H1 (cell line): Measurements from ENCODE around the gene PPIF. TPM values are rescaled to one million over a fixed set of nuclear protein-coding genes. Genes with fewer than 3 reads are reported as not detected.
A peak's percentile ranks its signal among the peaks of the same experiment; 100 is the strongest.

Source experiments
- CTCF ChIA-PET: fragments of 300-600 bp; sonication (Branson Sonifier 250); formaldehyde crosslinking; loops from one replicate; lab custom pipeline; 2021; ENCODE audit not compliant: partially characterized antibody; lab: Charles Lee
- POLR2A ChIA-PET: fragments of 300-600 bp; sonication (Branson Sonifier 250); formaldehyde crosslinking; loops from one replicate; lab custom pipeline; 2021; ENCODE audit warnings: inconsistent platforms; ENCODE audit not compliant: partially characterized antibody; lab: Charles Lee
- DNase-seq, 2 experiments: peaks; one replicate each; pipeline versions ENCODE4 v3.0.0 to v3.0.0-alpha.2; 2010 to 2022; ENCODE audit warnings: low spot score in 2 of 2, low read depth in 1 of 2, mixed read lengths in 1 of 2
- FAIRE-seq: peaks from 2 replicates; lab custom pipeline; 2011; peaks lifted over from hg19 to GRCh38; lab: Jason Lieb, UNC
- H2AFZ ChIP-seq: 2 replicates; pipeline ENCODE4 v1.8.1; 2012; ENCODE audit warnings: low read length, inconsistent platforms
- H2AK5ac ChIP-seq: 2 replicates; pipeline ENCODE4 v1.6.1; 2013; ENCODE audit warnings: low read depth, low read length
- H2BK120ac ChIP-seq: replicated peaks from 2 replicates; pipeline ENCODE3; 2013; ENCODE audit warnings: low read depth, low read length, inconsistent platforms
- H2BK12ac ChIP-seq: 2 replicates; pipeline ENCODE4 v1.6.1; 2013; ENCODE audit warnings: low read depth, low read length
- H2BK15ac ChIP-seq: 2 replicates; pipeline ENCODE4 v1.6.1; 2013; ENCODE audit warnings: low read length
- H2BK20ac ChIP-seq: 2 replicates; pipeline ENCODE4 v1.6.1; 2013; ENCODE audit warnings: low read length
- H2BK5ac ChIP-seq: 2 replicates; pipeline ENCODE4 v1.6.1; 2013; ENCODE audit warnings: low read depth, low read length
- H3K14ac ChIP-seq: 2 replicates; pipeline ENCODE4 v1.6.1; 2013; ENCODE audit warnings: inconsistent platforms; ENCODE audit not compliant: insufficient read length
- H3K18ac ChIP-seq: 2 replicates; pipeline ENCODE4 v1.6.1; 2013; ENCODE audit warnings: low read length; ENCODE audit errors: extremely low read depth
- H3K23ac ChIP-seq: 2 replicates; pipeline ENCODE4 v1.6.1; 2013; ENCODE audit warnings: inconsistent platforms; ENCODE audit not compliant: insufficient read length
- H3K23me2 ChIP-seq: 2 replicates; pipeline ENCODE4 v1.6.1; 2013; ENCODE audit warnings: low read depth, low read length
- H3K27ac ChIP-seq: 2 replicates; pipeline ENCODE4 v1.6.1; 2011; ENCODE audit warnings: low read depth, low read length, inconsistent platforms
- H3K27me3 ChIP-seq, 4 experiments: replicated peaks in 1 of 4; 1 replicate in 1 of 4; 2 replicates in 3 of 4; pipeline versions ENCODE4 v1.6.1 to v1.8.1; 2011 to 2013; ENCODE audit warnings: low read length in 3 of 4, mild to moderate bottlenecking in 3 of 4, inconsistent platforms in 2 of 4, mixed read lengths in 2 of 4, moderate library complexity in 1 of 4; ENCODE audit not compliant: control insufficient read depth in 3 of 4, insufficient read depth in 3 of 4; ENCODE audit errors: extremely low read depth in 1 of 4
- H3K36me3 ChIP-seq, 4 experiments: 2 replicates each; pipeline versions ENCODE4 v1.6.1 to v1.8.1; 2011 to 2013; ENCODE audit warnings: mild to moderate bottlenecking in 4 of 4, low read length in 3 of 4, moderate library complexity in 2 of 4, control low read depth in 1 of 4, inconsistent platforms in 1 of 4; ENCODE audit not compliant: insufficient read depth in 4 of 4, control insufficient read depth in 2 of 4
- H3K4ac ChIP-seq: replicated peaks from 2 replicates; pipeline ENCODE3; 2013; ENCODE audit warnings: low read length, low read depth, mixed read lengths, inconsistent platforms; ENCODE audit not compliant: insufficient read length
- H3K4me1 ChIP-seq, 4 experiments: replicated peaks in 1 of 4; 1 replicate in 1 of 4; 2 replicates in 3 of 4; pipeline versions ENCODE4 v1.6.1 to v1.8.1; 2011 to 2013; ENCODE audit warnings: low read length in 3 of 4, inconsistent platforms in 2 of 4, mixed read lengths in 1 of 4; ENCODE audit not compliant: insufficient read depth in 4 of 4, control insufficient read depth in 3 of 4
- H3K4me2 ChIP-seq, 2 experiments: 2 replicates each; pipeline versions ENCODE4 v1.6.1 to v1.8.1; 2011 to 2013; ENCODE audit warnings: low read depth in 2 of 2, low read length in 2 of 2, control low read depth in 1 of 2, inconsistent platforms in 1 of 2, mild to moderate bottlenecking in 1 of 2; ENCODE audit not compliant: insufficient read depth in 1 of 2
- H3K4me3 ChIP-seq, 4 experiments: fragments of 200-600, 300-600 bp in 1 of 4; sonication (generic), shearing (Covaris generic), sonication (Bioruptor Twin) in 1 of 4; 2 replicates each; pipeline versions ENCODE4 v1.5.1 to v1.8.1; 2011 to 2016; ENCODE audit warnings: low read length in 4 of 4, low read depth in 3 of 4, control low read depth in 2 of 4, inconsistent platforms in 2 of 4, mild to moderate bottlenecking in 2 of 4, mixed read lengths in 1 of 4, moderate library complexity in 1 of 4; ENCODE audit not compliant: insufficient read depth in 2 of 4; ENCODE audit errors: extremely low read depth in 1 of 4
- H3K56ac ChIP-seq: replicated peaks from 2 replicates; pipeline ENCODE3; 2013; ENCODE audit warnings: low read depth, mild to moderate bottlenecking, mixed read lengths, low read length, inconsistent platforms; ENCODE audit not compliant: insufficient read length
- H3K79me1 ChIP-seq: 2 replicates; pipeline ENCODE4 v1.6.1; 2013; ENCODE audit warnings: low read depth, low read length, control low read depth
- H3K79me2 ChIP-seq, 2 experiments: 2 replicates each; pipeline versions ENCODE4 v1.6.1 to v1.8.1; 2012 to 2013; ENCODE audit warnings: low read length in 2 of 2, mild to moderate bottlenecking in 2 of 2, inconsistent platforms in 1 of 2; ENCODE audit not compliant: insufficient read depth in 2 of 2, control insufficient read depth in 1 of 2
- H3K9ac ChIP-seq, 4 experiments: replicated peaks in 1 of 4; 1 replicate in 1 of 4; 2 replicates in 3 of 4; pipeline versions ENCODE4 v1.6.1 to v1.8.1; 2011 to 2013; ENCODE audit warnings: low read depth in 3 of 4, low read length in 3 of 4, control low read depth in 2 of 4, mild to moderate bottlenecking in 2 of 4, moderate library complexity in 2 of 4, inconsistent platforms in 1 of 4; ENCODE audit errors: extremely low read depth in 1 of 4
- H3K9me3 ChIP-seq, 2 experiments: 2 replicates each; pipeline versions ENCODE4 v1.6.1 to v1.8.1; 2012 to 2013; ENCODE audit warnings: mild to moderate bottlenecking in 2 of 2, moderate library complexity in 2 of 2, control low read depth in 1 of 2, inconsistent platforms in 1 of 2, low read depth in 1 of 2, low read length in 1 of 2, mixed read lengths in 1 of 2; ENCODE audit not compliant: insufficient read depth in 2 of 2
- H4K20me1 ChIP-seq, 2 experiments: replicated peaks in 1 of 2; 2 replicates each; pipeline versions ENCODE3 to v1.8.1; 2011 to 2013; ENCODE audit warnings: inconsistent platforms in 2 of 2, low read length in 2 of 2, mild to moderate bottlenecking in 1 of 2; ENCODE audit not compliant: insufficient read depth in 2 of 2, control insufficient read depth in 1 of 2
- H4K5ac ChIP-seq: 2 replicates; pipeline ENCODE4 v1.6.1; 2013; ENCODE audit warnings: low read length, low read depth, mixed read lengths, inconsistent platforms; ENCODE audit not compliant: insufficient read length
- H4K8ac ChIP-seq: 2 replicates; pipeline ENCODE4 v1.8.0; 2013; ENCODE audit warnings: mild to moderate bottlenecking, moderate library complexity, low read length, inconsistent platforms; ENCODE audit not compliant: insufficient read depth; ENCODE audit errors: extremely low read depth
- H4K91ac ChIP-seq: replicated peaks from 2 replicates; pipeline ENCODE3; 2013; ENCODE audit warnings: low read length, mixed read lengths, inconsistent platforms; ENCODE audit not compliant: insufficient read length
- FOSL1 ChIP-seq: IDR thresholded peaks from 2 replicates; pipeline ENCODE4 v1.6.1; 2011; ENCODE audit warnings: mild to moderate bottlenecking, low read depth, low read length, moderate library complexity; ENCODE audit not compliant: insufficient read depth
- KDM5A ChIP-seq: fragments of 200-600 bp; IDR thresholded peaks from 2 replicates; pipeline ENCODE4 v1.7.1; 2012; ENCODE audit warnings: mild to moderate bottlenecking, low read length, inconsistent platforms, mixed read lengths
- MAFK ChIP-seq: IDR thresholded peaks from 2 replicates; pipeline ENCODE4 v1.6.1; 2012; ENCODE audit warnings: low read depth, mild to moderate bottlenecking, improper control_type of control experiment, low read length
- NANOG ChIP-seq: IDR thresholded peaks from 2 replicates; pipeline ENCODE4 v1.6.1; 2011; ENCODE audit warnings: low read length, low read depth, mild to moderate bottlenecking, inconsistent platforms; ENCODE audit not compliant: insufficient read depth, poor library complexity, severe bottlenecking
- POLR2AphosphoS5 ChIP-seq: IDR thresholded peaks from 2 replicates; pipeline ENCODE4 v1.6.1; 2011; ENCODE audit warnings: low read depth, low read length
- RAD21 ChIP-seq, 2 experiments: IDR thresholded peaks in 1 of 2; conservative IDR thresholded peaks in 1 of 2; 2 replicates each; pipeline ENCODE4 v1.6.1; 2011; ENCODE audit warnings: low read depth in 2 of 2, low read length in 2 of 2, improper control_type of control experiment in 1 of 2, inconsistent platforms in 1 of 2, mild to moderate bottlenecking in 1 of 2, moderate library complexity in 1 of 2
- RNF2 ChIP-seq: fragments of 200-900, 300-1000 bp; sonication (generic); IDR thresholded peaks from 2 replicates; pipeline ENCODE4 v1.7.1; 2016; ENCODE audit warnings: borderline replicate concordance, low read depth, mild to moderate bottlenecking, antibody characterized with exemption, low read length; ENCODE audit not compliant: poor library complexity, severe bottlenecking; ENCODE audit errors: missing control alignments
- SIX5 ChIP-seq: IDR thresholded peaks from 2 replicates; pipeline ENCODE4 v1.6.1; 2011; ENCODE audit warnings: mild to moderate bottlenecking, low read depth, low read length
- SUZ12 ChIP-seq: fragments of 200-600 bp; sonication (generic); IDR thresholded peaks from 2 replicates; pipeline ENCODE4 v1.6.1; 2012; ENCODE audit warnings: mild to moderate bottlenecking, inconsistent platforms, low read length, moderate library complexity, mixed read lengths
- TCF12 ChIP-seq: IDR thresholded peaks from 2 replicates; pipeline ENCODE4 v1.6.1; 2011; ENCODE audit warnings: low read depth, mild to moderate bottlenecking, low read length
- YY1 ChIP-seq: IDR thresholded peaks from 2 replicates; pipeline ENCODE4 v1.6.1; 2011; ENCODE audit warnings: low read depth, mild to moderate bottlenecking, low read length
- ZNF274 ChIP-seq: IDR thresholded peaks from 2 replicates; pipeline ENCODE4 v1.7.0; 2012; ENCODE audit warnings: low read length, borderline replicate concordance; ENCODE audit errors: extremely low read depth
- WGBS, 2 experiments: shearing (Covaris generic) in 1 of 2; methylation state at CpG; one replicate each; pipeline versions ENCODE4 v1.1.6 to v1.1.7; 2013 to 2015; ENCODE audit warnings: low lambda C conversion rate in 2 of 2, mixed read lengths in 2 of 2, inconsistent platforms in 1 of 2, low coverage in 1 of 2, missing lambda C conversion rate in 1 of 2; ENCODE audit not compliant: insufficient replicate concordance in 2 of 2, insufficient coverage in 1 of 2, insufficient read length in 1 of 2; ENCODE audit errors: extremely low coverage in 1 of 2, missing lambda C conversion rate in 1 of 2; 5-methylcytosine and 5-hydroxymethylcytosine counted together
- polyA plus RNA-seq, 7 experiments: library from polyadenylated mRNA; depleted of rRNA in 3 of 7; stranded (reverse) in 5 of 7; unstranded in 2 of 7; fragments of >200 nt in 5 of 7; fragments of 200-250 nt in 2 of 7; gene quantifications; 1 replicate in 5 of 7; 2 replicates in 1 of 7; 4 replicates in 1 of 7; pipeline versions ENCODE4 v1.2.1 to v1.2.3, GENCODE V29; 2011 to 2013; ENCODE audit warnings: missing spikeins in 2 of 7, mixed read lengths in 2 of 7
- total RNA-seq: library from RNA; stranded (reverse); fragmentation: NEBNext Ultra II Directional; extraction: Animal tissue kit (Norgen Biotek cat#: 25700); gene quantifications from 2 replicates; pipeline ENCODE4 v1.2.1, GENCODE V29; 2021

PPIF gene
- total and polyA plus RNA-seq, 2 of the 8 experiments (the other 6 are each of a cell fraction or from before 2014, with no cell fraction given): 70.2 to 77.6 TPM

DNA sequence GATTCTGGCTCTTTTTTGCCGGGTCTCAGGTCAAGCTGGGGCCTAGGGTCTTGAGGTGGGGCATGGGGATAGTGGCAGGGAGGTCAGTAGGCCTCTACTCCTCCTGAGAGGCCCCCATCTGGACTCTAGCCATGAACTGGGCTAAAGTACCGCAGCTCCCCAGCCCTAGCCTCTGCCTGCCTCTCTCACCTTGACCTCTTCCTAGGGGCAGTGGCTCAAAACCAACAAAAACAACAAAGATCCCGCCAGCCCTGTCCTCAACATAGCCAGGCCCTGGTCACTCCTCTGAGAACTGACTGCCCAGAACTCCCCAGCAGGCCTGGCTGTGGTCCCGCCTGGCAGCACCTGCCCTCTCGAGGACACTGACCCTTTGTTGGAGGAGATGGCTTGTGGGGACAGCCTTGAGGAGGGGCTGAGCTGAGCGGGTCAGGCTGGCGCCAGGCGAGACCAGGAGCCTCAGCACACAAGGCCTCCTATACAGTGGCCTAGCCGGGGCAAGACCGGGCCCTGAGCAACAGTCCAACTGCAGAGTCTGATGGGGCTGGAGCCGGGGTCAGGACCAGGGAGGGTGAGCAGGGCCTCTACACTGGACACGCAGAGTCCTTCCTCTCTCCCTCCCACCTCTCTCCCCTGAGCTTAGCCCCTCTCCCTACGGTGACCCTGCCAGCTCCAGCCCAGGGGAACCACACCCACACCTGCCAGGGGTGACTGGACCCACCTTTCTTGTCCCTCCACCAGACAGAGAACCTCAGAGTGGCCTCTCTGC is 11.6 kb upstream of the PPIF start:
- no peak overlapping the region for H2BK5ac ChIP-seq
- CTCF ChIA-PET: interaction anchor here (2.9 to 4.5 kb wide), 3 partner anchors 9 to 18 kb away, joined by 9 to 29 read pairs (median 13); no protein-coding TSS in a partner anchor
- no peak for TF ChIP-seq TCF12
- no peak for TF ChIP-seq ZNF274
- TF ChIP-seq YY1: no peak
- no peak for TF ChIP-seq SUZ12
- no peak for TF ChIP-seq RNF2
- TF ChIP-seq FOSL1: no peak
- TF ChIP-seq MAFK: no peak
- no peak for TF ChIP-seq RAD21 (IDR thresholded peaks at IDR 0.05 in 1 of 2, conservative IDR thresholded peaks at IDR 0.05 in 1 of 2; ENCODE audit: low read depth in 2 of 2, low read length in 2 of 2)
- no peak for TF ChIP-seq KDM5A
- TF ChIP-seq NANOG: no peak
- no peak for TF ChIP-seq POLR2AphosphoS5
- no peak for TF ChIP-seq SIX5

More for the DNA sequence above, 11.6 kb upstream of the PPIF start:
- Histone ChIP-seq H3K56ac (no peak overlapping the region), H3K36me3 (no peaks in the 10 kb centered on the region), H3K4ac (peak overlapping the region; percentile 29), H3K27ac (no peak overlapping the region), H3K4me1 (peaks cover 0 to 11% (median 0%) of the 10 kb centered on the region in 4 experiments; a peak in 3 of 7 replicates), H2AFZ (no peak overlapping the region), H2BK12ac (no peak overlapping the region), H2BK20ac (no peak overlapping the region), H3K79me2 (no peaks in the 10 kb centered on the region), H2BK15ac (no peak overlapping the region), H3K27me3 (no peaks in the 10 kb centered on the region), H3K18ac (no peak overlapping the region), H4K8ac (no peak overlapping the region), H3K23me2 (no peaks in the 10 kb centered on the region), H3K23ac (no peak overlapping the region), H3K9ac (no peak overlapping the region), H3K4me3 (no peak overlapping the region), H2AK5ac (0 out of 2 replicates have a peak overlapping the region, but pooled peaks have one; percentile 60), H3K4me2 (no peak overlapping the region), H3K14ac (no peak overlapping the region), H4K5ac (no peak overlapping the region), H3K9me3 (peaks cover 2 to 4% of the 10 kb centered on the region in 2 experiments; a peak in 2 of 4 replicates), H4K20me1 (no peaks in the 10 kb centered on the region), H3K79me1 (no peaks in the 10 kb centered on the region), H2BK120ac (no peak overlapping the region), H4K91ac (no peak overlapping the region)
- WGBS, 2 experiments: 83% methylated on average over 13 of the region's 13 CpGs; no CpG with 5 or more reads in 1 of the 2 experiments
- DNase-seq (no peak), FAIRE-seq (no peak)
- POLR2A ChIA-PET: interaction anchor here (0.6 to 1.5 kb wide), 2 partner anchors 10 to 13 kb away, joined by 3 to 4 read pairs; no protein-coding TSS in a partner anchor
